GM10266 (cell line): ENCODE results near the gene ADGRG3.

Experiments used
- DNase-seq: peaks from one replicate; pipeline ENCODE4 v3.0.0; 2012; ENCODE audit errors: extremely low spot score
- CTCF ChIP-seq: IDR thresholded peaks from 2 replicates; pipeline ENCODE4 v1.5.1; 2012; ENCODE audit warnings: mild to moderate bottlenecking, low read depth; ENCODE audit not compliant: control insufficient read depth, insufficient read depth; ENCODE audit errors: missing control alignments

Gene ADGRG3

GRCh38 chr16:57644383-57645014 lies 23.6 kb upstream of the ADGRG3 start:
- no peak for TF ChIP-seq CTCF
- DNase-seq, result no peak

- no peak for DNase-seq
- TF ChIP-seq CTCF, result no peak
These were observed 22.9 kb upstream of the ADGRG3 start for GRCh38 chr16:57645169-57645568.

GRCh38 chr16:57645691-57646387 lies 22.3 kb upstream of the ADGRG3 start:
- no peak for DNase-seq

GRCh38 chr16:57646388-57647039 lies 21.6 kb upstream of the ADGRG3 start:
- no peak for DNase-seq
- TF ChIP-seq CTCF, result no peak

More at GRCh38 chr16:57645691-57646387, 22.3 kb upstream of the ADGRG3 start:
- TF ChIP-seq CTCF, result no peak

GRCh38 chr16:57647136-57647875 lies 20.8 kb upstream of the ADGRG3 start:
- no peak for DNase-seq
- no peak for TF ChIP-seq CTCF

- DNase-seq, result no peak
- no peak for TF ChIP-seq CTCF
These were observed 20.0 kb upstream of the ADGRG3 start for GRCh38 chr16:57648125-57648524.
